GM19372 (cell line): ENCODE results near the gene YPEL4.

Experiments
- ATAC-seq: cut with Tn5 transposase; IDR thresholded peaks from one replicate; pipeline ENCODE4 v1.9.1; 2021; ENCODE audit warnings: mild to moderate bottlenecking, low read depth, moderate library complexity; ENCODE audit not compliant: unreplicated experiment

YPEL4 gene

GRCh38 chr11:57651408-57651807, 1.7 kb upstream of the YPEL4 start:
- no peak for ATAC-seq

GRCh38 chr11:57650739-57651090, 1.0 kb upstream of the YPEL4 start:
- no peak for ATAC-seq

GRCh38 chr11:57648801-57649735, 644 bp downstream of the YPEL4 start:
- ATAC-seq, result no peak

GRCh38 chr11:57647960-57648800, 1.5 kb downstream of the YPEL4 start:
- no peak for ATAC-seq

GRCh38 chr11:57647372-57647771, 2.3 kb downstream of the YPEL4 start:
- ATAC-seq, result no peak

- ATAC-seq, result no peak
Observed at GRCh38 chr11:57646799-57647303, 2.9 kb downstream of the YPEL4 start.

GRCh38 chr11:57646194-57646798, 3.4 kb downstream of the YPEL4 start:
- ATAC-seq, result no peak

GRCh38 chr11:57645689-57646085, 4.0 kb downstream of the YPEL4 start:
- no peak for ATAC-seq

- ATAC-seq, result peak; percentile 66
Observed at GRCh38 chr11:57644748-57645688, 4.7 kb downstream of the YPEL4 start.

- no peak for ATAC-seq
Observed at GRCh38 chr11:57643802-57644201, 5.9 kb downstream of the YPEL4 start.

- no peak for ATAC-seq
Observed at GRCh38 chr11:57641011-57641807, 8.5 kb downstream of the YPEL4 start.

GRCh38 chr11:57640068-57640800, 9.5 kb downstream of the YPEL4 start:
- ATAC-seq, result no peak

- no peak for ATAC-seq
Observed at GRCh38 chr11:57639321-57640067, 10.2 kb downstream of the YPEL4 start.

GRCh38 chr11:57638811-57639320, 10.8 kb downstream of the YPEL4 start:
- ATAC-seq, result no peak

- no peak for ATAC-seq
Observed at GRCh38 chr11:57638005-57638781, 11.5 kb downstream of the YPEL4 start.

GRCh38 chr11:57637626-57638004, 12.1 kb downstream of the YPEL4 start:
- ATAC-seq, result no peak

GRCh38 chr11:57635246-57635645, 14.5 kb downstream of the YPEL4 start:
- no peak for ATAC-seq
